Heart left ventricle (tissue), 13 donors: Measurements from ENCODE around the gene JDP2.

Source experiments
- CTCF ChIP-seq, 12 donors: fragments of 200-600 bp; sonication (generic) in 4 of 12; IDR thresholded peaks; one replicate each; pipeline versions ENCODE4 v1.5.0 to v1.8.0; 2018 to 2022; ENCODE audit warnings: antibody characterized with exemption in 12 of 12, mild to moderate bottlenecking in 5 of 12
- POLR2A ChIP-seq, 2 donors: fragments of 450-650 bp; IDR thresholded peaks; one replicate each; pipeline ENCODE4 v1.6.1; 2017; ENCODE audit warnings: antibody characterized with exemption in 2 of 2, mild to moderate bottlenecking in 2 of 2, moderate library complexity in 2 of 2
- donor health status: ischemic (EF 13 %, LVEDD 7.1; RV severe dilation, severe dysfunction).
- donor health status: DM: no; HTN: yes; CAD: no.
- donor health status: DM: no; HTN: no; CAD: no.
- donor health status: ischemic (EF 25% LVEDD 6.9; RV normal size, moderate dysfunction).
- donor health status: ischemic (EF 25% LVEDD 5.7; RV mildly dilated, moderate dysfunction).
- donor health status: ischemic (EF 35%, LVEDD 5.7; RV mildly dilated, moderate dysfunction).
- donor health status: nonischemic (EF 11% LVEDD 7.7; RV severe dilation, severe dysfunction).
- donor health status: DM: yes; HTN: yes; CAD: no.
- donor health status: PGD.
- donor health status: ischemic (EF 29% LVEDD 5.4; RV normal size, mild dysfunction).
- donor health status: nonischemic (EF 23%, LVEDD 6.1; RV moderate dilation, normal function).

GRCh38 chr14:75438486-75439080 is 10.8 kb downstream of the JDP2 start:
- TF ChIP-seq CTCF (IDR thresholded peaks at IDR 0.05) (no peak), POLR2A (IDR thresholded peaks at IDR 0.05) (no peak)
